Fibroblast of the aortic adventitia (primary cell): ENCODE data around the gene USF1. TPM values are rescaled to one million over a fixed set of nuclear protein-coding genes. Genes with fewer than 3 reads are reported as not detected.

ENCODE experiments used
- DNase-seq: peaks from one replicate; pipeline ENCODE4 v3.0.0-alpha.2; 2010; ENCODE audit warnings: low read depth
- H3K4me3 ChIP-seq: 2 replicates; pipeline ENCODE4 v1.5.1; 2011; ENCODE audit warnings: low read depth, mild to moderate bottlenecking, control low read depth, low read length, moderate library complexity
- total RNA-seq: library from RNA; depleted of rRNA; stranded (reverse); fragments of >200 nt; gene quantifications from 2 replicates; pipeline ENCODE4 v1.2.3, GENCODE V29; 2012; ENCODE audit warnings: low replicate concordance
- TF ChIP-seq, protein P1 (sequence below): IDR thresholded peaks from 2 replicates; pipeline ENCODE4 v1.5.1; 2011; ENCODE audit warnings: mild to moderate bottlenecking, low read length, control low read depth, inconsistent platforms; ENCODE audit not compliant: insufficient read depth

USF1 gene
- total RNA-seq, 1 donor = 36.2 TPM

DNA sequence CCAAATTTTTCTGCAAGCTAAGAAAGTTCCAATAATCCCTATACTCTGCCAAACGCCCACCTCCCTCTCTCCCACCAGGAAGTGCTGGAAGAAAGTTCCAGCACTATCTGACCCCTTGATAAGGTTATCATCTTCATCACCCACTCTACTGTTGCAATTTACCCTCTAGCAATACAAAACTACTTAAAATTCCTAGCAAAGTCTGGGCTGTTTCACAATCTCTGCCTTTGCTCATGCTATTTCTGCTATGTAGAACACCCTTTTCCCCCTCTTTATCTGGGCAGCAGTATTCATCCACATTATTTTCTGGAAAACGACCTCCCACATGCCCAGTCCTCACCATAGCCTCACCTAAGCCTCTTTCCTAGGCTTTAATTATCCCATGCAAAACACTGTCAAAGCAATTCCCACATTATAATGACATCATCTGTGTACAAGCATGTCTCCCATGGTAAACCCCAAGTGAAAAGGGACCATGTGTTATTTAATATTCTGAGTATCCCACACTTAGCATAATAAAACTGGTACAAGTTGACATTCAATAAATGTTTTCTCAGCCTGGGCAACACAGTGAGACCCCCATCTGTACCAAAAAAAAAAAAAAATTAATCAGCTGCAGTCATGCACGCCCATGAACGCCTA is 36.8 kb downstream of the USF1 start:
- no peak overlapping the region for H3K4me3 ChIP-seq
- DNase-seq = peak; percentile 67
- TF ChIP-seq, protein P1, sequence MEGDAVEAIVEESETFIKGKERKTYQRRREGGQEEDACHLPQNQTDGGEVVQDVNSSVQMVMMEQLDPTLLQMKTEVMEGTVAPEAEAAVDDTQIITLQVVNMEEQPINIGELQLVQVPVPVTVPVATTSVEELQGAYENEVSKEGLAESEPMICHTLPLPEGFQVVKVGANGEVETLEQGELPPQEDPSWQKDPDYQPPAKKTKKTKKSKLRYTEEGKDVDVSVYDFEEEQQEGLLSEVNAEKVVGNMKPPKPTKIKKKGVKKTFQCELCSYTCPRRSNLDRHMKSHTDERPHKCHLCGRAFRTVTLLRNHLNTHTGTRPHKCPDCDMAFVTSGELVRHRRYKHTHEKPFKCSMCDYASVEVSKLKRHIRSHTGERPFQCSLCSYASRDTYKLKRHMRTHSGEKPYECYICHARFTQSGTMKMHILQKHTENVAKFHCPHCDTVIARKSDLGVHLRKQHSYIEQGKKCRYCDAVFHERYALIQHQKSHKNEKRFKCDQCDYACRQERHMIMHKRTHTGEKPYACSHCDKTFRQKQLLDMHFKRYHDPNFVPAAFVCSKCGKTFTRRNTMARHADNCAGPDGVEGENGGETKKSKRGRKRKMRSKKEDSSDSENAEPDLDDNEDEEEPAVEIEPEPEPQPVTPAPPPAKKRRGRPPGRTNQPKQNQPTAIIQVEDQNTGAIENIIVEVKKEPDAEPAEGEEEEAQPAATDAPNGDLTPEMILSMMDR = no peak

DNA sequence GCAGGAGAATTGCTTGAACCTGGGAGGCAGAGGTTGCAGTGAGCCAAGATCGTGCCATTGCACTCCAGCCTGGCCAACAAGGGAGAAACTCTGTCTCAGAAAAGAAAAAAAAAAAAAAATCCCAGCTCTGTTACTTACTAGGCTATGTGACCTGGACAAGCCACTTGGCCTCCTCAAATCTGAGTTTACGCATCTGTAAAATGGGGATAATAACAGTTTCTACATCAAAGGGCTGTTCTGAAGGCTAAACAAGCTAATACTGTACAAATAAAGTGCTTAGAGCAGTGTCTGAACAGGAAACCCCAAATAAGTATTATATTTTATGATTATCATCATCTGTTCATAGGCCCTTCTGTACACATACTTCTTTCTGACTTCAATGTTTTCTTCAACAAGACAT is 38.4 kb downstream of the USF1 start:
- DNase-seq = no peak
- TF ChIP-seq, protein P1 = no peak
- no peak overlapping the region for H3K4me3 ChIP-seq

DNA sequence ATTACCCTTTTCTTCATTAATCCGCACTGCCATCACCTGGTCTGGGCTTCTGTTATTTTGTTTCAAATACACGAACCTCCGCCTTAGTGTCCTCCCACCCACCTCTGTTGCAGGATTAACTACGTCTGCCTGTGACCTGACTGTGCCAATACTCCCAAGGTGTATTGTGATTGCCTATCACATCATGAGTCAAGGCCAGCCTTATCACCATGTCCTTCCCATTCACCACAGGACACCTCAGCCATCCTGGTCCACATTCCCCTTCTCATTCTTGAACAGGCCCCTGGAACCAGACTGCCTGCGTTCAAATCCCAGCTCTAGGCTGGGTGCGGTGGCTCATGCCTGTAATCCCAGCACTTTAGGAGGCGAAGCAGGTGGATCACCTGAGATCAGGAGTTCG is 39.2 kb downstream of the USF1 start:
- DNase-seq = no peak
- TF ChIP-seq, protein P1 = no peak

DNA sequence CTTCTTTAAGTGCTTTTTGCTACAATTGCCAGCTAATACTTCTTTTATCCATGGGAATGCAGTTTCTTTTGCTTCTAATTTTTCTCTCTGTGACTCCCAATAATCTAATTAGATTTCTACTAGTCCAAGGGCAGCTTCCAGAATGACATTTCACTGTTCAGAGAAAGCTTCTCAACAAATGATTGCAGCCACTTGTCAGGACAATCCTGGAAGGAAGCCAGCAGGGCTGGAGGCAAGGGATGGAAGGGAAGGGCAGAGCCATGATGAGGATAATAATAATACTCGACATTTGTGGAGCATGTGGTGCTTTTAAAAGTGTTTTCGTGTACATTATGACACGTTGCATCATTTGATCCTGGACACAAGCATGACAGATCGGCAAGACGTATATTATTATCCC is 44.3 kb downstream of the USF1 start:
- DNase-seq = no peak
- TF ChIP-seq, protein P1 = no peak
- no peak overlapping the region for H3K4me3 ChIP-seq

More for the DNA sequence above, 39.2 kb downstream of the USF1 start:
- no peak overlapping the region for H3K4me3 ChIP-seq

DNA sequence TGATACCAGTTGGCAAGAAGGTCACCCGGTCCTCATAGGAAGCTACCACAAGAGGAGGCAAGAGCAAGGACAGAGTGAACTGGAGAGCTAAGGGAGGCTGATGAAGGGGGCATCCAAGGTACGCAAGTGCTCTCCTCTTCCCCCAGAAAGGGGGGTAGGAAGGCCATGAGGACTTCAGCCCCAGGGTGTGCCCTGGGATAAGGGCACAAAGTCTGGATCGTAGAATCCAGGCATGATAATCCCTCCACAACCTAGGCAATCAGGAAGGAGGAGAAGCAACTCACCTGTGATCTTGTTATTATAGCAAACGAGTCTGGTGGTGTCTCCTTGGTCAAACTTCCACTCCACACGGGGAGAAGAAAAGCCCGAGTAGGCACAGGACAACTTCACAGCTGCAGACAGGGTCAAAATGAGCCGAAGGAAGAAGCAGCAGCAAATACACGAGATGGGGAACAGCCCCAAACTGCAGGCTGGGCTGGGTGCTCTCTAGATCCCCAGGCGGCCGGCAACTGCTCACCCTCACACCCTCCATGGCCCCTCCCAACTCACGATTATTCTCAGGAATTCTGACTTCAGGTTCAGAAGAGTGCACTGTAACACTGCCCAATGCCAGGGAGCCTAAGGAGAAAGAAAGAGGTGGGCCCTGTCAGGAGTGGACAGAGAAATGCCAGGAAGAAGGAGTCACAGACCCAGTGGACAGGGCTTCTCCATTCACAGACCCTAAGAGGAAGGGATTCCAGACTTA is 44.9 kb downstream of the USF1 start:
- no peak overlapping the region for H3K4me3 ChIP-seq
- TF ChIP-seq, protein P1 = no peak
- DNase-seq = no peak

DNA sequence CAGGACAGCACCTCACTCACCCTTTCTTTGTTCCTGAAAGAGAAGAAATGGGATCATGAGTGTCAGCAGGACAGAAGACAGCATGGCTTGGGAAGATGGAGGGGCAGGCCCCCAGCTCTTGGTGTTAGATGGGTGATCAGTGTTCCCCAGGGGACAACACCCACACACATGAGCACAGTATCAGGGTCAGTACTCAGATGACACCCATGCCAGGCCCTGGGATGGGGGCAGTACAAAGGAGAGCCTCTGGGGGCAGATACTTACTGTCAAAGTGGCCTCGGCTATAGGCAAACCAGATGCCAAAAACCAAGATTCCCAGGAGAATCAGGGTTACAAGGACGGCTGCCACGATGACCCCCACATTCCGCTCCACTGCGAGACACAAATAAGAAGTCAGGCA is 46.4 kb downstream of the USF1 start:
- DNase-seq = no peak
- H3K4me3 ChIP-seq = no peak overlapping the region
- TF ChIP-seq, protein P1 = no peak
